Loucy (cell line): Measurements from ENCODE around the gene SCARB1.

ENCODE experiments used
- H2AFZ ChIP-seq: fragments of 200-600 bp; sonication (generic); 2 replicates; pipeline ENCODE4 v1.6.0; 2016; ENCODE audit warnings: antibody characterized with exemption, mild to moderate bottlenecking, low read length, moderate library complexity
- H3F3A ChIP-seq: fragments of 200-600 bp; 2 replicates; pipeline ENCODE4 v1.6.0; 2016; ENCODE audit warnings: antibody characterized with exemption, low read depth, mild to moderate bottlenecking
- H3K27me3 ChIP-seq: fragments of 200-600 bp; sonication (generic); 2 replicates; pipeline ENCODE4 v1.6.1; 2014; ENCODE audit warnings: low read length, mild to moderate bottlenecking; ENCODE audit not compliant: insufficient read depth, poor library complexity, severe bottlenecking
- H3K36me3 ChIP-seq: fragments of 200-600 bp; sonication (generic); 2 replicates; pipeline ENCODE4 v1.6.1; 2016; ENCODE audit warnings: low read length; ENCODE audit not compliant: insufficient read depth
- H3K4me1 ChIP-seq: fragments of 200-600 bp; sonication (generic); 2 replicates; pipeline ENCODE4 v1.5.1; 2014; ENCODE audit warnings: low read length, mild to moderate bottlenecking; ENCODE audit not compliant: insufficient read depth, poor library complexity, severe bottlenecking
- H3K4me2 ChIP-seq: fragments of 200-600 bp; sonication (generic); 2 replicates; pipeline ENCODE4 v1.6.0; 2014; ENCODE audit warnings: antibody characterized with exemption, low read length, low read depth, mild to moderate bottlenecking; ENCODE audit not compliant: poor library complexity, severe bottlenecking
- H3K4me3 ChIP-seq: fragments of 200-600 bp; sonication (generic); 2 replicates; pipeline ENCODE4 v1.5.1; 2014; ENCODE audit warnings: low read length, mild to moderate bottlenecking, mixed read lengths; ENCODE audit not compliant: poor library complexity, severe bottlenecking
- H3K79me2 ChIP-seq: fragments of 200-600 bp; sonication (generic); 2 replicates; pipeline ENCODE4 v1.6.1; 2014; ENCODE audit warnings: low read length; ENCODE audit not compliant: insufficient read depth
- H3K9ac ChIP-seq: fragments of 200-600 bp; sonication (generic); 2 replicates; pipeline ENCODE4 v1.6.0; 2014; ENCODE audit warnings: mild to moderate bottlenecking, low read depth, low read length, moderate library complexity; ENCODE audit not compliant: poor library complexity, severe bottlenecking
- H3K9me2 ChIP-seq: fragments of 200-600 bp; sonication (generic); replicated peaks from 2 replicates; pipeline ENCODE4 v1.6.1; 2016; ENCODE audit warnings: low read depth, low read length, mixed read lengths
- H3K9me3 ChIP-seq: fragments of 200-600 bp; sonication (generic); 2 replicates; pipeline ENCODE4 v1.6.1; 2014; ENCODE audit warnings: mild to moderate bottlenecking, antibody characterized with exemption, low read length, low read depth; ENCODE audit not compliant: insufficient read depth
- H4K20me1 ChIP-seq: fragments of 200-600 bp; sonication (generic); 2 replicates; pipeline ENCODE4 v1.6.0; 2014; ENCODE audit warnings: antibody characterized with exemption, low read length, mild to moderate bottlenecking; ENCODE audit not compliant: insufficient read depth, poor library complexity, severe bottlenecking
- CTCF ChIP-seq: fragments of 200-600 bp; sonication (generic); conservative IDR thresholded peaks from 2 replicates; pipeline ENCODE4 v1.5.1; 2014; ENCODE audit warnings: mild to moderate bottlenecking, antibody characterized with exemption, low read length
- EZH2phosphoT487 ChIP-seq: fragments of 200-600 bp; IDR thresholded peaks from 2 replicates; pipeline ENCODE4 v1.6.1; 2018; ENCODE audit warnings: antibody characterized with exemption, mild to moderate bottlenecking, moderate library complexity, borderline replicate concordance

SCARB1 gene

GRCh38 chr12:124831590-124831989 is 32.1 kb downstream of the SCARB1 start:
- no peaks in the 10 kb centered on the region for H3K79me2 ChIP-seq
- TF ChIP-seq CTCF (no peak), EZH2phosphoT487 (no peak)
- H3K9ac ChIP-seq: no peak overlapping the region
- no peaks in the 10 kb centered on the region for H3K9me2 ChIP-seq
- no peaks in the 10 kb centered on the region for H4K20me1 ChIP-seq
- no peak overlapping the region for H3K4me3 ChIP-seq
- H2AFZ ChIP-seq: no peak overlapping the region
- no peak overlapping the region for H3K4me2 ChIP-seq
- H3F3A ChIP-seq: no peaks in the 10 kb centered on the region
- H3K36me3 ChIP-seq: no peaks in the 10 kb centered on the region
- H3K9me3 ChIP-seq: no peaks in the 10 kb centered on the region
- H3K27me3 ChIP-seq: no peaks in the 10 kb centered on the region
- no peaks in the 10 kb centered on the region for H3K4me1 ChIP-seq

- Histone ChIP-seq H3K27me3 (no peaks in the 10 kb centered on the region), H3K36me3 (no peaks in the 10 kb centered on the region), H3K9me3 (no peaks in the 10 kb centered on the region), H3K9me2 (no peaks in the 10 kb centered on the region), H3F3A (no peaks in the 10 kb centered on the region), H3K4me3 (no peak overlapping the region), H3K4me2 (no peak overlapping the region), H3K4me1 (no peaks in the 10 kb centered on the region), H2AFZ (no peak overlapping the region), H3K9ac (no peak overlapping the region), H4K20me1 (no peaks in the 10 kb centered on the region), H3K79me2 (no peaks in the 10 kb centered on the region)
- TF ChIP-seq CTCF (no peak), EZH2phosphoT487 (no peak)
These were observed 33.4 kb downstream of the SCARB1 start for GRCh38 chr12:124830306-124830705.

GRCh38 chr12:124829708-124830304 is 33.9 kb downstream of the SCARB1 start:
- Histone ChIP-seq H3K36me3 (no peaks in the 10 kb centered on the region), H3K79me2 (no peaks in the 10 kb centered on the region), H2AFZ (no peak overlapping the region), H3K9me2 (no peaks in the 10 kb centered on the region), H3K27me3 (no peaks in the 10 kb centered on the region), H3K4me3 (no peak overlapping the region), H3K4me2 (no peak overlapping the region), H3F3A (no peaks in the 10 kb centered on the region), H3K4me1 (no peaks in the 10 kb centered on the region), H3K9ac (no peak overlapping the region), H3K9me3 (no peaks in the 10 kb centered on the region), H4K20me1 (no peaks in the 10 kb centered on the region)
- TF ChIP-seq CTCF (no peak), EZH2phosphoT487 (no peak)
